Hepatocyte (in vitro differentiated cells): Measurements from ENCODE around the gene TIAM1.

Experiments
- EZH2 ChIP-seq: fragments of 200-600 bp; sonication (generic); IDR thresholded peaks from 2 replicates; pipeline ENCODE4 v1.6.1; 2016; ENCODE audit warnings: antibody characterized with exemption, mild to moderate bottlenecking, borderline replicate concordance
- EZH2phosphoT487 ChIP-seq: fragments of 200-600 bp; sonication (generic); IDR thresholded peaks from one replicate; pipeline ENCODE4 v1.6.1; 2018; ENCODE audit warnings: antibody characterized with exemption, mild to moderate bottlenecking, low read depth, moderate library complexity; ENCODE audit not compliant: unreplicated experiment, severe bottlenecking
- TF ChIP-seq, protein P1 (sequence below): fragments of 200-600 bp; sonication (generic); IDR thresholded peaks from 2 replicates; pipeline ENCODE4 v1.5.1; 2016; ENCODE audit warnings: antibody characterized with exemption, mild to moderate bottlenecking; ENCODE audit not compliant: poor library complexity

- TF ChIP-seq, protein P1, sequence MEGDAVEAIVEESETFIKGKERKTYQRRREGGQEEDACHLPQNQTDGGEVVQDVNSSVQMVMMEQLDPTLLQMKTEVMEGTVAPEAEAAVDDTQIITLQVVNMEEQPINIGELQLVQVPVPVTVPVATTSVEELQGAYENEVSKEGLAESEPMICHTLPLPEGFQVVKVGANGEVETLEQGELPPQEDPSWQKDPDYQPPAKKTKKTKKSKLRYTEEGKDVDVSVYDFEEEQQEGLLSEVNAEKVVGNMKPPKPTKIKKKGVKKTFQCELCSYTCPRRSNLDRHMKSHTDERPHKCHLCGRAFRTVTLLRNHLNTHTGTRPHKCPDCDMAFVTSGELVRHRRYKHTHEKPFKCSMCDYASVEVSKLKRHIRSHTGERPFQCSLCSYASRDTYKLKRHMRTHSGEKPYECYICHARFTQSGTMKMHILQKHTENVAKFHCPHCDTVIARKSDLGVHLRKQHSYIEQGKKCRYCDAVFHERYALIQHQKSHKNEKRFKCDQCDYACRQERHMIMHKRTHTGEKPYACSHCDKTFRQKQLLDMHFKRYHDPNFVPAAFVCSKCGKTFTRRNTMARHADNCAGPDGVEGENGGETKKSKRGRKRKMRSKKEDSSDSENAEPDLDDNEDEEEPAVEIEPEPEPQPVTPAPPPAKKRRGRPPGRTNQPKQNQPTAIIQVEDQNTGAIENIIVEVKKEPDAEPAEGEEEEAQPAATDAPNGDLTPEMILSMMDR, result no peak
- TF ChIP-seq EZH2phosphoT487, result no peak
- no peak for TF ChIP-seq EZH2
Measured at GRCh38 chr21:31368361-31368760, 24.3 kb upstream of the TIAM1 start.
